ENCODE measurements around the gene DAGLA.

The DAGLA gene

GRCh38 chr11:61728940-61729219 lies 48.7 kb downstream of the DAGLA start:
- DNase-seq (ENCODE audit: low read depth) = no peak

- no peak for DNase-seq (ENCODE audit: low read depth)
These were observed 50.2 kb downstream of the DAGLA start for GRCh38 chr11:61730240-61730994.

- no peak for DNase-seq (ENCODE audit: low read depth)
These were observed 51.2 kb downstream of the DAGLA start for GRCh38 chr11:61731211-61731951.

- no peak for DNase-seq (ENCODE audit: low read depth)
These were observed 51.9 kb downstream of the DAGLA start for GRCh38 chr11:61731952-61732675.

GRCh38 chr11:61732705-61733104 lies 52.5 kb downstream of the DAGLA start:
- DNase-seq (ENCODE audit: low read depth) = no peak

GRCh38 chr11:61733120-61733978 lies 53.2 kb downstream of the DAGLA start:
- DNase-seq (ENCODE audit: low read depth) = peak; percentile 77

- DNase-seq (ENCODE audit: low read depth) = no peak
These were observed 54.6 kb downstream of the DAGLA start for GRCh38 chr11:61734767-61735166.

GRCh38 chr11:61735391-61735790 lies 55.2 kb downstream of the DAGLA start:
- DNase-seq (ENCODE audit: low read depth) = no peak

- no peak for DNase-seq (ENCODE audit: low read depth)
These were observed 56.1 kb downstream of the DAGLA start for GRCh38 chr11:61736310-61736709.

- no peak for DNase-seq (ENCODE audit: low read depth)
These were observed 56.9 kb downstream of the DAGLA start for GRCh38 chr11:61737131-61737530.

GRCh38 chr11:61737636-61738386 lies 57.6 kb downstream of the DAGLA start:
- DNase-seq (ENCODE audit: low read depth) = no peak

GRCh38 chr11:61738776-61739175 lies 58.6 kb downstream of the DAGLA start:
- DNase-seq (ENCODE audit: low read depth) = no peak

- DNase-seq (ENCODE audit: low read depth) = no peak
These were observed 59.2 kb downstream of the DAGLA start for GRCh38 chr11:61739413-61739812.

- DNase-seq (ENCODE audit: low read depth) = no peak
These were observed 59.8 kb downstream of the DAGLA start for GRCh38 chr11:61739966-61740365.

GRCh38 chr11:61742391-61742790 lies 62.2 kb downstream of the DAGLA start:
- DNase-seq (ENCODE audit: low read depth) = no peak

GRCh38 chr11:61743486-61744095 lies 63.4 kb downstream of the DAGLA start:
- no peak for DNase-seq (ENCODE audit: low read depth)

GRCh38 chr11:61744181-61744580 lies 64.0 kb downstream of the DAGLA start:
- no peak for DNase-seq (ENCODE audit: low read depth)

- no peak for DNase-seq (ENCODE audit: low read depth)
These were observed 64.5 kb downstream of the DAGLA start for GRCh38 chr11:61744609-61745156.

GRCh38 chr11:61745781-61746441 lies 65.7 kb downstream of the DAGLA start:
- DNase-seq (ENCODE audit: low read depth) = no peak

Measured in stimulated activated CD4-positive, alpha-beta T cell treated with anti-CD3 and anti-CD28 coated beads, Interleukin-2, amount 100 ng/mL, for 4 hours (primary cell).